CD14-positive monocyte (primary cell): Measurements from ENCODE around the gene OBSCN. TPM values are rescaled to one million over a fixed set of nuclear protein-coding genes. Genes with fewer than 3 reads are reported as not detected.

Source experiments
- DNase-seq, 3 donors: peaks; one replicate each; pipeline ENCODE4 v3.0.0-alpha.2; 2011 to 2022
- H2AFZ ChIP-seq: 2 replicates; pipeline ENCODE4 v1.6.0; 2012; ENCODE audit warnings: mild to moderate bottlenecking, low read depth, low read length, inconsistent platforms; ENCODE audit not compliant: insufficient read depth, poor library complexity, severe bottlenecking
- H3K27ac ChIP-seq, 2 donors: 1 replicate in 1 of 2; 2 replicates in 1 of 2; pipeline ENCODE4 v1.5.1; 2012 to 2013; ENCODE audit warnings: low read length in 2 of 2, control low read depth in 1 of 2, inconsistent platforms in 1 of 2, low read depth in 1 of 2, mild to moderate bottlenecking in 1 of 2
- H3K27me3 ChIP-seq, 2 donors: one replicate each; pipeline versions ENCODE4 v1.6.0 to v1.6.1; 2011 to 2013; ENCODE audit warnings: low read length in 2 of 2; ENCODE audit not compliant: control insufficient read depth in 2 of 2, insufficient read depth in 2 of 2
- H3K36me3 ChIP-seq, 2 donors: replicated peaks in 1 of 2; 1 replicate in 1 of 2; 2 replicates in 1 of 2; pipeline versions ENCODE4 v1.5.1 to v1.6.1; 2012 to 2013; ENCODE audit warnings: low read length in 2 of 2, control low read depth in 1 of 2, inconsistent platforms in 1 of 2, mild to moderate bottlenecking in 1 of 2; ENCODE audit not compliant: insufficient read depth in 2 of 2, control insufficient read depth in 1 of 2
- H3K4me1 ChIP-seq, 2 donors: 1 replicate in 1 of 2; 2 replicates in 1 of 2; pipeline versions ENCODE4 v1.5.1 to v1.6.1; 2012 to 2013; ENCODE audit warnings: low read length in 2 of 2, control low read depth in 1 of 2, inconsistent platforms in 1 of 2, mild to moderate bottlenecking in 1 of 2, moderate library complexity in 1 of 2; ENCODE audit not compliant: insufficient read depth in 2 of 2, control insufficient read depth in 1 of 2
- H3K4me2 ChIP-seq: replicated peaks from 2 replicates; pipeline ENCODE3; 2012; ENCODE audit warnings: low read length, moderate library complexity, mild to moderate bottlenecking; ENCODE audit not compliant: poor library complexity, severe bottlenecking; ENCODE audit errors: extremely low read depth
- H3K4me3 ChIP-seq, 3 experiments: fragments of 200-600 bp in 1 of 3; sonication (generic) in 1 of 3; replicated peaks in 1 of 3; 1 replicate in 2 of 3; 2 replicates in 1 of 3; pipeline ENCODE4 v1.5.1; 2011 to 2013; ENCODE audit warnings: low read length in 3 of 3, mild to moderate bottlenecking in 3 of 3, control low read depth in 2 of 3, low read depth in 2 of 3, inconsistent platforms in 1 of 3, moderate library complexity in 1 of 3
- H3K79me2 ChIP-seq: 2 replicates; pipeline ENCODE4 v1.6.0; 2012; ENCODE audit warnings: mild to moderate bottlenecking, control low read depth, inconsistent platforms, low read length, moderate library complexity; ENCODE audit not compliant: insufficient read depth
- H3K9ac ChIP-seq: 2 replicates; pipeline ENCODE4 v1.6.0; 2017; ENCODE audit warnings: low read length, mild to moderate bottlenecking; ENCODE audit not compliant: insufficient read depth, poor library complexity, severe bottlenecking
- H3K9me3 ChIP-seq, 2 donors: replicated peaks in 1 of 2; 1 replicate in 1 of 2; 2 replicates in 1 of 2; pipeline versions ENCODE4 v1.5.1 to v1.6.1; 2012 to 2013; ENCODE audit warnings: low read length in 2 of 2, control low read depth in 1 of 2; ENCODE audit not compliant: control insufficient read depth in 1 of 2, insufficient read depth in 1 of 2
- H4K20me1 ChIP-seq: 2 replicates; pipeline ENCODE4 v1.6.0; 2012; ENCODE audit warnings: mild to moderate bottlenecking, low read length, control low read depth, moderate library complexity; ENCODE audit not compliant: insufficient read depth
- H3K27ac Mint-ChIP-seq, 7 donors: one replicate each; pipeline ENCODE4 v1.8.0; 2020; ENCODE audit warnings: mild to moderate bottlenecking in 7 of 7, mixed read lengths in 7 of 7, moderate library complexity in 6 of 7, inconsistent platforms in 2 of 7
- H3K27me3 Mint-ChIP-seq, 3 donors: one replicate each; pipeline ENCODE4 v1.8.0; 2021 to 2022; ENCODE audit warnings: low read depth in 3 of 3, mild to moderate bottlenecking in 3 of 3, mixed read lengths in 3 of 3, moderate library complexity in 3 of 3, inconsistent platforms in 1 of 3
- H3K36me3 Mint-ChIP-seq, 2 donors: one replicate each; pipeline ENCODE4 v1.8.0; 2020; ENCODE audit warnings: mixed read lengths in 2 of 2, inconsistent platforms in 1 of 2, mild to moderate bottlenecking in 1 of 2
- H3K4me1 Mint-ChIP-seq: one replicate; pipeline ENCODE4 v1.8.0; 2020; ENCODE audit warnings: mild to moderate bottlenecking, mixed read lengths
- H3K4me3 Mint-ChIP-seq, 2 donors: one replicate each; pipeline ENCODE4 v1.8.0; 2020; ENCODE audit warnings: mild to moderate bottlenecking in 2 of 2, mixed read lengths in 2 of 2, moderate library complexity in 1 of 2
- H3K9me3 Mint-ChIP-seq, 7 donors: one replicate each; pipeline ENCODE4 v1.8.0; 2020 to 2022; ENCODE audit warnings: mixed read lengths in 7 of 7, mild to moderate bottlenecking in 6 of 7, moderate library complexity in 6 of 7, inconsistent platforms in 2 of 7
- CTCF ChIP-seq: fragments of 200-600 bp; IDR thresholded peaks from one replicate; pipeline ENCODE4 v1.8.0; 2022; ENCODE audit warnings: antibody characterized with exemption, mild to moderate bottlenecking
- WGBS: methylation state at CpG from one replicate; pipeline ENCODE4 v1.1.5; 2013; ENCODE audit warnings: missing lambda C conversion rate; ENCODE audit not compliant: insufficient coverage; 5-methylcytosine and 5-hydroxymethylcytosine counted together
- intact Hi-C, 2 donors: fragments of 100-400 bp; cut with micrococcal nuclease; formaldehyde crosslinking; loops; one replicate each; pipeline versions ENCODE4 v1.15.0 to v1.15.1; 2023
- polyA plus RNA-seq, 3 donors: library from polyadenylated mRNA; depleted of rRNA in 1 of 3; unstranded in 2 of 3; stranded (reverse) in 1 of 3; fragments of 300-500 nt in 2 of 3; fragments of >200 nt in 1 of 3; fragmentation: Illumina TruSeq in 2 of 3; gene quantifications; 1 replicate in 2 of 3; 2 replicates in 1 of 3; pipeline ENCODE4 v1.2.3, GENCODE V29; 2012 to 2021

Gene OBSCN
- polyA plus RNA-seq, 3 donors = 0.57 to 1.5 (median 0.76) TPM

GRCh38 chr1:228401782-228402640, 194.2 kb downstream of the OBSCN start:
- Histone ChIP-seq H2AFZ (no peak overlapping the region), H3K4me2 (no peak overlapping the region), H3K4me3 (no peak overlapping the region), H3K36me3 (peaks cover 47 to 64% of the 10 kb centered on the region in 2 donors), H4K20me1 (peaks cover 88% of the 10 kb centered on the region), H3K9me3 (no peaks in the 10 kb centered on the region), H3K9ac (no peak overlapping the region), H3K79me2 (peaks cover 75% of the 10 kb centered on the region), H3K4me1 (peaks cover 20 to 27% of the 10 kb centered on the region in 2 donors), H3K27me3 (no peaks in the 10 kb centered on the region), H3K27ac (peak overlapping the region in 1 of 2 donors; percentile 40)
- Mint-ChIP-seq H3K36me3 (peaks cover 56 to 71% of the 10 kb centered on the region in 2 donors), H3K9me3 (peaks cover 0 to 2% (median 0%) of the 10 kb centered on the region in 7 donors), H3K27ac (peak overlapping the region in 4 of 7 donors; percentile 26 to 69 (median 36)), H3K4me3 (no peak overlapping the region), H3K27me3 (peaks cover 0 to 2% (median 0%) of the 10 kb centered on the region in 3 donors), H3K4me1 (peaks cover 40% of the 10 kb centered on the region)
- 96% methylated on average over 13 of the region's 14 CpGs for WGBS
- intact Hi-C loops = loop anchor here (10.0 kb wide), 2 partner anchors 187 to 267 kb away; no protein-coding TSS in a partner anchor
- no peak for TF ChIP-seq CTCF
- DNase-seq = no peak

- peak overlapping the region in 2 of 7 donors; percentile 32 to 69 for H3K27ac Mint-ChIP-seq
- H4K20me1 ChIP-seq = peaks cover 81% of the 10 kb centered on the region
Observed at GRCh38 chr1:228402641-228403025, 194.8 kb downstream of the OBSCN start.

More at GRCh38 chr1:228402641-228403025, 194.8 kb downstream of the OBSCN start:
- Histone ChIP-seq H3K27ac (peak overlapping the region in 1 of 2 donors; percentile 40), H3K79me2 (peaks cover 82% of the 10 kb centered on the region), H3K9me3 (no peaks in the 10 kb centered on the region), H3K4me3 (no peak overlapping the region), H2AFZ (no peak overlapping the region), H3K9ac (no peak overlapping the region), H3K4me1 (peaks cover 26 to 33% of the 10 kb centered on the region in 2 donors), H3K4me2 (no peak overlapping the region), H3K27me3 (no peaks in the 10 kb centered on the region), H3K36me3 (peaks cover 41 to 58% of the 10 kb centered on the region in 2 donors)
- Mint-ChIP-seq H3K36me3 (peaks cover 54 to 65% of the 10 kb centered on the region in 2 donors), H3K9me3 (peaks cover 0 to 2% (median 0%) of the 10 kb centered on the region in 7 donors), H3K4me1 (peaks cover 46% of the 10 kb centered on the region), H3K4me3 (no peak overlapping the region), H3K27me3 (peaks cover 0 to 2% (median 0%) of the 10 kb centered on the region in 3 donors)
- DNase-seq = no peak
- 100% methylated on average over 2 of the region's 5 CpGs for WGBS
- intact Hi-C loops = loop anchor here (10.0 kb wide), 2 partner anchors 188 to 268 kb away; no protein-coding TSS in a partner anchor
- TF ChIP-seq CTCF = no peak
